Neural progenitor cell (in vitro differentiated cells): ENCODE data around the gene NT5C2. TPM values are rescaled to one million over a fixed set of nuclear protein-coding genes. Genes with fewer than 3 reads are reported as not detected.
"Not testable (repeated sequence)": the region's sequence is repeated elsewhere in the genome, so short reads cannot be mapped to it uniquely, and the experiment has no call there.

Experiments used
- DNase-seq: peaks from one replicate; pipeline ENCODE4 v3.0.0-alpha.2; 2016; ENCODE audit warnings: low spot score
- H2AFZ ChIP-seq: fragments of 200-600 bp; sonication (generic); replicated peaks from 2 replicates; pipeline ENCODE4 v1.6.1; 2016; ENCODE audit warnings: antibody characterized with exemption
- H3F3A ChIP-seq: fragments of 200-600 bp; sonication (generic); 2 replicates; pipeline ENCODE4 v1.6.1; 2016; ENCODE audit warnings: antibody characterized with exemption, low read depth
- H3K27ac ChIP-seq: fragments of 200-600 bp; sonication (generic); 2 replicates; pipeline ENCODE4 v1.5.1; 2016; ENCODE audit warnings: mild to moderate bottlenecking
- H3K27me3 ChIP-seq: fragments of 200-600 bp; sonication (generic); 2 replicates; pipeline ENCODE4 v1.6.1; 2016; ENCODE audit warnings: mild to moderate bottlenecking, moderate library complexity
- H3K36me3 ChIP-seq: fragments of 200-600 bp; sonication (generic); 2 replicates; pipeline ENCODE4 v1.5.1; 2016
- H3K4me1 ChIP-seq: fragments of 200-600 bp; sonication (generic); 2 replicates; pipeline ENCODE4 v1.6.1; 2016; ENCODE audit warnings: mixed run types
- H3K4me2 ChIP-seq: fragments of 200-600 bp; sonication (generic); 2 replicates; pipeline ENCODE4 v1.6.1; 2016
- H3K4me3 ChIP-seq: fragments of 200-600 bp; sonication (generic); 2 replicates; pipeline ENCODE4 v1.5.1; 2016
- H3K79me2 ChIP-seq: fragments of 200-600 bp; sonication (generic); 2 replicates; pipeline ENCODE4 v1.6.1; 2016; ENCODE audit warnings: low read depth
- H3K9ac ChIP-seq: fragments of 200-600 bp; sonication (generic); 2 replicates; pipeline ENCODE4 v1.6.1; 2016
- H3K9me3 ChIP-seq: fragments of 200-600 bp; sonication (generic); 2 replicates; pipeline ENCODE4 v1.5.1; 2016; ENCODE audit warnings: low read depth
- H4K20me1 ChIP-seq: fragments of 200-600 bp; sonication (generic); 2 replicates; pipeline ENCODE4 v1.6.1; 2016; ENCODE audit warnings: low read depth
- H3K27ac Mint-ChIP-seq: 3 replicates; pipeline ENCODE4 v1.8.0; 2021; ENCODE audit warnings: mixed read lengths
- H3K27me3 Mint-ChIP-seq: 2 replicates; pipeline ENCODE4 v1.8.0; 2022; ENCODE audit warnings: low read depth, mild to moderate bottlenecking, inconsistent platforms, moderate library complexity, mixed read lengths; ENCODE audit not compliant: insufficient read depth
- H3K36me3 Mint-ChIP-seq: 3 replicates; pipeline ENCODE4 v1.8.0; 2021; ENCODE audit warnings: mixed read lengths
- H3K4me1 Mint-ChIP-seq: 3 replicates; pipeline ENCODE4 v1.8.0; 2021; ENCODE audit warnings: mixed read lengths
- H3K4me3 Mint-ChIP-seq: 3 replicates; pipeline ENCODE4 v1.8.0; 2021; ENCODE audit warnings: mild to moderate bottlenecking, moderate library complexity, mixed read lengths
- H3K9me3 Mint-ChIP-seq: 3 replicates; pipeline ENCODE4 v1.8.0; 2020; ENCODE audit warnings: mixed read lengths
- EZH2 ChIP-seq: fragments of 200-600 bp; sonication (generic); IDR thresholded peaks from 2 replicates; pipeline ENCODE4 v1.6.1; 2017; ENCODE audit warnings: antibody characterized with exemption, mild to moderate bottlenecking, moderate library complexity
- EZH2phosphoT487 ChIP-seq: fragments of 200-600 bp; sonication (generic); IDR thresholded peaks from 2 replicates; pipeline ENCODE4 v1.6.1; 2017; ENCODE audit warnings: antibody characterized with exemption
- total RNA-seq: library from RNA; depleted of rRNA; stranded (reverse); fragments of >200 nt; gene quantifications from 2 replicates; pipeline ENCODE4 v1.2.3, GENCODE V29; 2015; ENCODE audit warnings: low replicate concordance
- TF ChIP-seq, protein P1 (sequence below): fragments of 200-600 bp; sonication (generic); IDR thresholded peaks from 2 replicates; pipeline ENCODE4 v1.5.1; 2017; ENCODE audit warnings: antibody characterized with exemption, mild to moderate bottlenecking

NT5C2 gene
- total RNA-seq, 1 donor from 2014 or later = 63.6 TPM

DNA sequence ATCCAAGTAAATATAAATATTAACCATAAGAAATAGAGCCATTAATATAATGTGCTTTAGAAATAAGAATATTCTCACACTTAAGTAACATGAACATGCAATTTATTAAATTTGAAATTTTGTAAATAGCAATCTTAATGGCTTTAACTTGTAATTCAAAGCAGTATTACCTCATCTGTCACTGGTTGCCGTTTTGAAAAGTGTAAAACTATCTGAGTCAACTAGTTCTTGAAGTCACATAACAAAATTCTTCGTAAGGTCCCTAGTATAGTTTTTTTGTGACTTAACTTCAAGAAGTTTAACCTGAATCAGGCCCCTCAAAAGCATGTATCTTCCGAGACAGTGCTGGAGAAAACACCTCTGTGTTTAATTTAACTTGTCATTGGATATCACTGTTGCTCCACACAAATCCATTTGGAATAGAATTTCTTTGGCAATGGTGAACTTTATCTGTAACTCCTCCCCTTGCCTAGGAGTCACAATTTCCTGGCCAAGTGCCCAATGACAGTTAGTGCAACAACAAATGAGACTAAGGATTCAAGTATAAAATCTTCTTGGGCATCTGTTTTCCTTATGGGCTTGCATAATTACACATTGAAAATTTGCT is 47.1 kb downstream of the NT5C2 start:
- no peaks in the 10 kb centered on the region for H3K9me3 ChIP-seq
- peak overlapping the region; percentile 3 for H3K4me2 ChIP-seq
- H3K27ac ChIP-seq = no peak overlapping the region
- TF ChIP-seq EZH2phosphoT487 = no peak
- TF ChIP-seq EZH2 = no peak
- TF ChIP-seq, protein P1, sequence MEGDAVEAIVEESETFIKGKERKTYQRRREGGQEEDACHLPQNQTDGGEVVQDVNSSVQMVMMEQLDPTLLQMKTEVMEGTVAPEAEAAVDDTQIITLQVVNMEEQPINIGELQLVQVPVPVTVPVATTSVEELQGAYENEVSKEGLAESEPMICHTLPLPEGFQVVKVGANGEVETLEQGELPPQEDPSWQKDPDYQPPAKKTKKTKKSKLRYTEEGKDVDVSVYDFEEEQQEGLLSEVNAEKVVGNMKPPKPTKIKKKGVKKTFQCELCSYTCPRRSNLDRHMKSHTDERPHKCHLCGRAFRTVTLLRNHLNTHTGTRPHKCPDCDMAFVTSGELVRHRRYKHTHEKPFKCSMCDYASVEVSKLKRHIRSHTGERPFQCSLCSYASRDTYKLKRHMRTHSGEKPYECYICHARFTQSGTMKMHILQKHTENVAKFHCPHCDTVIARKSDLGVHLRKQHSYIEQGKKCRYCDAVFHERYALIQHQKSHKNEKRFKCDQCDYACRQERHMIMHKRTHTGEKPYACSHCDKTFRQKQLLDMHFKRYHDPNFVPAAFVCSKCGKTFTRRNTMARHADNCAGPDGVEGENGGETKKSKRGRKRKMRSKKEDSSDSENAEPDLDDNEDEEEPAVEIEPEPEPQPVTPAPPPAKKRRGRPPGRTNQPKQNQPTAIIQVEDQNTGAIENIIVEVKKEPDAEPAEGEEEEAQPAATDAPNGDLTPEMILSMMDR = no peak
- no peak overlapping the region for H3K4me3 ChIP-seq
- peaks cover 18% of the 10 kb centered on the region for H3F3A ChIP-seq
- peaks cover 20% of the 10 kb centered on the region for H3K36me3 Mint-ChIP-seq
- H3K4me1 Mint-ChIP-seq = peaks cover 8% of the 10 kb centered on the region
- H3K79me2 ChIP-seq = peaks cover 27% of the 10 kb centered on the region
- H3K36me3 ChIP-seq = no peaks in the 10 kb centered on the region
- H3K4me3 Mint-ChIP-seq = no peak overlapping the region
- no peak overlapping the region for H3K9ac ChIP-seq
- no peak for DNase-seq
- no peaks in the 10 kb centered on the region for H3K27me3 ChIP-seq
- no peak overlapping the region for H3K27ac Mint-ChIP-seq
- H3K4me1 ChIP-seq = peaks cover 35% of the 10 kb centered on the region
- no peaks in the 10 kb centered on the region for H4K20me1 ChIP-seq
- H3K9me3 Mint-ChIP-seq = no peaks in the 10 kb centered on the region
- no peak overlapping the region for H2AFZ ChIP-seq
- no peaks in the 10 kb centered on the region for H3K27me3 Mint-ChIP-seq

DNA sequence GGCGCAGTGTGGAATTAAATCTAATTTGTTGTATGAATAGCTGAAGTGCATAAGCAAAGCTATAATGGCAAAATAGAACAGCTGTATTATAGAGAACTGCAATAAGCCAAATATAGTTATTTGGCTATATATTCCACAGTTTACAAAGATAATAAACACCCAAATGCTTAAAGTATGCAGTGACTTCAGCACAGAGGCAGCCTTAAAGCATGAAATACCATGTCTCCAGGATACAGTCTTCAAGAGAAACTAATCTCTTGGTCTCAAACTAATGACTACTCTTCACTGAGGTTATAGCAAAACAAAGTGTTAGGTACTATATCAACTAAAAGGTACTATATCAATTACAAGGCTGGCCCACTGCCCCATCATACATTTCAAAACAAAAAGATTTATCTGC is 48.0 kb downstream of the NT5C2 start:
- no peaks in the 10 kb centered on the region for H4K20me1 ChIP-seq
- TF ChIP-seq EZH2phosphoT487 (no peak), EZH2 (no peak)
- TF ChIP-seq, protein P1 = no peak
- peaks cover 35% of the 10 kb centered on the region for H3K4me1 ChIP-seq
- no peak overlapping the region for H3K27ac ChIP-seq
- H3K4me1 Mint-ChIP-seq = peaks cover 8% of the 10 kb centered on the region
- no peaks in the 10 kb centered on the region for H3K9me3 ChIP-seq
- no peak overlapping the region for H3K27ac Mint-ChIP-seq
- H3F3A ChIP-seq = peaks cover 20% of the 10 kb centered on the region
- peaks cover 24% of the 10 kb centered on the region for H3K79me2 ChIP-seq
- H3K4me3 Mint-ChIP-seq = no peak overlapping the region
- no peak overlapping the region for H2AFZ ChIP-seq
- peaks cover 14% of the 10 kb centered on the region for H3K36me3 Mint-ChIP-seq
- DNase-seq = no peak
- H3K4me3 ChIP-seq = no peak overlapping the region
- H3K4me2 ChIP-seq = no peak overlapping the region
- H3K9ac ChIP-seq = no peak overlapping the region
- no peaks in the 10 kb centered on the region for H3K27me3 ChIP-seq
- no peaks in the 10 kb centered on the region for H3K36me3 ChIP-seq
- H3K27me3 Mint-ChIP-seq = no peaks in the 10 kb centered on the region
- no peaks in the 10 kb centered on the region for H3K9me3 Mint-ChIP-seq

- H2AFZ ChIP-seq = no peak overlapping the region
- H3K4me1 Mint-ChIP-seq = peaks cover 8% of the 10 kb centered on the region
- peaks cover 20% of the 10 kb centered on the region for H3F3A ChIP-seq
- no peaks in the 10 kb centered on the region for H3K27me3 Mint-ChIP-seq
- H3K9me3 ChIP-seq = no peaks in the 10 kb centered on the region
- H3K9me3 Mint-ChIP-seq = no peaks in the 10 kb centered on the region
- H3K79me2 ChIP-seq = peaks cover 24% of the 10 kb centered on the region
- H3K27me3 ChIP-seq = no peaks in the 10 kb centered on the region
- H3K27ac Mint-ChIP-seq = no peak overlapping the region
- no peaks in the 10 kb centered on the region for H4K20me1 ChIP-seq
- no peak overlapping the region for H3K4me3 Mint-ChIP-seq
- TF ChIP-seq EZH2phosphoT487 = no peak
- no peak overlapping the region for H3K27ac ChIP-seq
- H3K9ac ChIP-seq = no peak overlapping the region
- peaks cover 16% of the 10 kb centered on the region for H3K36me3 Mint-ChIP-seq
- no peak overlapping the region for H3K4me3 ChIP-seq
- H3K36me3 ChIP-seq = no peaks in the 10 kb centered on the region
- H3K4me2 ChIP-seq = no peak overlapping the region
- no peak for DNase-seq
- H3K4me1 ChIP-seq = peaks cover 35% of the 10 kb centered on the region
These were observed 49.0 kb downstream of the NT5C2 start for GRCh38 chr10:103144041-103144440.

DNA sequence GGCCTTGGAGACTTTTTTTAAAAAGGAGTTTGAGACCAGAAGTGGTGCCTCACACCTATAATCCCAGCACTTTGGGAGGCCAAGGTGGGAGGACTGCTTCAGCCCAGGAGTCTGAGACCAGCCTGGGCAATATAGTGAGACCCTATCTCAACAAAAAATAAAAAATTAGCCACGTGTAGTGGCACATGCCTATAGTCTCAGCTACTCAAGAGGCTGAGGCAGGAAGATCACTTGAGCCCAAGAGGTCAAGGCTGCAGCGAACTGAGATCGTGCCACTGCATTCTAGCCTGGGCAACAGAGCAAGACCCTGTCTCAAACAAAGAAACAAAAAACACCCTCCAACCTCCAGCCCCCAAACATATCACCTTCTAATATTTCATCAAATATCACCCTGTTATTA is 49.4 kb downstream of the NT5C2 start:
- not testable (repeated sequence) for H3K27me3 ChIP-seq, H3K4me3 ChIP-seq, H3K36me3 ChIP-seq, H3K9ac ChIP-seq, H3K9me3 Mint-ChIP-seq, H3K4me1 Mint-ChIP-seq, H3K9me3 ChIP-seq, H3K27ac ChIP-seq, DNase-seq, H2AFZ ChIP-seq, H3K4me2 ChIP-seq, H3K27me3 Mint-ChIP-seq, H3K27ac Mint-ChIP-seq, H3K4me3 Mint-ChIP-seq, H4K20me1 ChIP-seq
- peaks cover 24% of the 10 kb centered on the region for H3K79me2 ChIP-seq
- peaks cover 18% of the 10 kb centered on the region for H3K36me3 Mint-ChIP-seq
- peaks cover 35% of the 10 kb centered on the region for H3K4me1 ChIP-seq
- H3F3A ChIP-seq = peaks cover 20% of the 10 kb centered on the region
